Measurements from ENCODE around the gene FBXO3. TPM values are rescaled to one million over a fixed set of nuclear protein-coding genes. Genes with fewer than 3 reads are reported as not detected.

FBXO3 gene
- total RNA-seq, 1 experiment from 2014 or later: 18.9 TPM

DNA sequence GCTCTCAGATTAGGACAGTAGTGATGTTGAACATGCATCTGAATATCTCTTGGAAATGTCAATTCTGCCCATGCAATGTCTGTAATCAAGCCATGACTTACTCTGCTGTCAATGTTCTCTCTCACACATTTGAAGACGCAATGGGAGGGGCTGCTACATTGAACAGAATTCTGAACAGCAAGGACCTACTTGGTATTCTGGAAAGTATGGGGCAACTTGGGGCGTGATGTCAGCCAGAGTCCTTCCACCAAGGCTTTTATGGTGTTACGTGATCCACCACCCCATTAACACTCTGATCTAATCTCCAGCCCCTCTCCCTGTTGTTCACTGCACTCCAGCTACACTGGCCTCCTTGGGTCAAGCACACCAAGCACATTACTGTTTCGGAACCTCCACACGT lies 31.0 kb downstream of the FBXO3 start:
- H3K4me3 Mint-ChIP-seq: no peak overlapping the region
- no CpG with 5 or more reads among the region's 5 CpGs for WGBS (ENCODE audit: extremely low coverage, insufficient read length, low lambda C conversion rate)
- Histone ChIP-seq H4K91ac (ENCODE audit: insufficient read length, low read depth, low read length) (no peak overlapping the region), H2AFZ (ENCODE audit: low read length) (no peak overlapping the region), H3K18ac (ENCODE audit: insufficient read length, low read depth, low read length) (no peak overlapping the region), H2BK120ac (ENCODE audit: low read depth, low read length, poor library complexity, severe bottlenecking) (no peak overlapping the region), H3K27ac (ENCODE audit: insufficient read length, low read depth, low read length) (no peak overlapping the region), H3K23ac (ENCODE audit: insufficient read length, low read depth, low read length) (no peak overlapping the region), H3K23me2 (ENCODE audit: insufficient read length, low read depth, low read length, poor library complexity, severe bottlenecking) (no peaks in the 10 kb centered on the region), H2BK15ac (ENCODE audit: low read depth, low read length) (no peak overlapping the region), H4K8ac (replicated peaks; ENCODE audit: insufficient read length, low read depth, low read length) (no peak overlapping the region), H3K4me1 (ENCODE audit: insufficient read depth, low read length) (no peaks in the 10 kb centered on the region), H3T11ph (ENCODE audit: low read length) (no peak overlapping the region), H3K14ac (ENCODE audit: insufficient read depth, low read length) (no peak overlapping the region), H4K5ac (ENCODE audit: insufficient read length, low read depth, low read length) (no peak overlapping the region), H3K9me3 (ENCODE audit: control insufficient read depth, low read depth, low read length) (no peaks in the 10 kb centered on the region), H3K79me1 (ENCODE audit: insufficient read depth, low read depth, low read length, poor library complexity, severe bottlenecking) (no peaks in the 10 kb centered on the region), H2AK5ac (ENCODE audit: insufficient read length, low read length) (no peak overlapping the region), H3K9ac (ENCODE audit: extremely low read depth, insufficient read length, low read length) (no peak overlapping the region), H3K27me3 (ENCODE audit: insufficient read depth, low read length) (no peaks in the 10 kb centered on the region), H3K4me2 (ENCODE audit: insufficient read depth, insufficient read length, low read length) (no peak overlapping the region), H2BK12ac (ENCODE audit: insufficient read length, low read depth, low read length) (no peak overlapping the region), H2BK5ac (ENCODE audit: insufficient read length, low read length) (no peak overlapping the region), H2BK20ac (ENCODE audit: low read depth, low read length, poor library complexity, severe bottlenecking) (no peak overlapping the region), H4K20me1 (ENCODE audit: control insufficient read depth, insufficient read depth, insufficient read length) (no peaks in the 10 kb centered on the region), H3K4ac (ENCODE audit: low read depth, low read length) (no peak overlapping the region), H3K56ac (ENCODE audit: insufficient read length, low read depth, low read length) (no peak overlapping the region), H3K79me2 (ENCODE audit: insufficient read depth, low read length) (no peaks in the 10 kb centered on the region)
- no peak for DNase-seq
- TF ChIP-seq, protein P1, sequence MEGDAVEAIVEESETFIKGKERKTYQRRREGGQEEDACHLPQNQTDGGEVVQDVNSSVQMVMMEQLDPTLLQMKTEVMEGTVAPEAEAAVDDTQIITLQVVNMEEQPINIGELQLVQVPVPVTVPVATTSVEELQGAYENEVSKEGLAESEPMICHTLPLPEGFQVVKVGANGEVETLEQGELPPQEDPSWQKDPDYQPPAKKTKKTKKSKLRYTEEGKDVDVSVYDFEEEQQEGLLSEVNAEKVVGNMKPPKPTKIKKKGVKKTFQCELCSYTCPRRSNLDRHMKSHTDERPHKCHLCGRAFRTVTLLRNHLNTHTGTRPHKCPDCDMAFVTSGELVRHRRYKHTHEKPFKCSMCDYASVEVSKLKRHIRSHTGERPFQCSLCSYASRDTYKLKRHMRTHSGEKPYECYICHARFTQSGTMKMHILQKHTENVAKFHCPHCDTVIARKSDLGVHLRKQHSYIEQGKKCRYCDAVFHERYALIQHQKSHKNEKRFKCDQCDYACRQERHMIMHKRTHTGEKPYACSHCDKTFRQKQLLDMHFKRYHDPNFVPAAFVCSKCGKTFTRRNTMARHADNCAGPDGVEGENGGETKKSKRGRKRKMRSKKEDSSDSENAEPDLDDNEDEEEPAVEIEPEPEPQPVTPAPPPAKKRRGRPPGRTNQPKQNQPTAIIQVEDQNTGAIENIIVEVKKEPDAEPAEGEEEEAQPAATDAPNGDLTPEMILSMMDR (conservative IDR thresholded peaks at IDR 0.05): no peak
- no peaks in the 10 kb centered on the region; a peak in 1 of 5 replicates for H3K9me3 Mint-ChIP-seq
- no peaks in the 10 kb centered on the region for H3K27me3 Mint-ChIP-seq (ENCODE audit: low read depth)
- peak overlapping the region in 1 of 3 experiments; percentile 45; a peak in 1 of 7 replicates for H3K27ac Mint-ChIP-seq
- H3K36me3 Mint-ChIP-seq (ENCODE audit: insufficient read depth in 1 of 3, low read depth in 3 of 3): no peaks in the 10 kb centered on the region
- no peaks in the 10 kb centered on the region for H3K4me1 Mint-ChIP-seq

Data from H9 (cell line).